Measurements from ENCODE around the gene CABP2. TPM values are rescaled to one million over a fixed set of nuclear protein-coding genes. Genes with fewer than 3 reads are reported as not detected.

Gene CABP2
- total and polyA plus RNA-seq, 10 of the 15 experiments (the other 5 are each of a cell fraction or from before 2014, with no cell fraction given): not detected

DNA sequence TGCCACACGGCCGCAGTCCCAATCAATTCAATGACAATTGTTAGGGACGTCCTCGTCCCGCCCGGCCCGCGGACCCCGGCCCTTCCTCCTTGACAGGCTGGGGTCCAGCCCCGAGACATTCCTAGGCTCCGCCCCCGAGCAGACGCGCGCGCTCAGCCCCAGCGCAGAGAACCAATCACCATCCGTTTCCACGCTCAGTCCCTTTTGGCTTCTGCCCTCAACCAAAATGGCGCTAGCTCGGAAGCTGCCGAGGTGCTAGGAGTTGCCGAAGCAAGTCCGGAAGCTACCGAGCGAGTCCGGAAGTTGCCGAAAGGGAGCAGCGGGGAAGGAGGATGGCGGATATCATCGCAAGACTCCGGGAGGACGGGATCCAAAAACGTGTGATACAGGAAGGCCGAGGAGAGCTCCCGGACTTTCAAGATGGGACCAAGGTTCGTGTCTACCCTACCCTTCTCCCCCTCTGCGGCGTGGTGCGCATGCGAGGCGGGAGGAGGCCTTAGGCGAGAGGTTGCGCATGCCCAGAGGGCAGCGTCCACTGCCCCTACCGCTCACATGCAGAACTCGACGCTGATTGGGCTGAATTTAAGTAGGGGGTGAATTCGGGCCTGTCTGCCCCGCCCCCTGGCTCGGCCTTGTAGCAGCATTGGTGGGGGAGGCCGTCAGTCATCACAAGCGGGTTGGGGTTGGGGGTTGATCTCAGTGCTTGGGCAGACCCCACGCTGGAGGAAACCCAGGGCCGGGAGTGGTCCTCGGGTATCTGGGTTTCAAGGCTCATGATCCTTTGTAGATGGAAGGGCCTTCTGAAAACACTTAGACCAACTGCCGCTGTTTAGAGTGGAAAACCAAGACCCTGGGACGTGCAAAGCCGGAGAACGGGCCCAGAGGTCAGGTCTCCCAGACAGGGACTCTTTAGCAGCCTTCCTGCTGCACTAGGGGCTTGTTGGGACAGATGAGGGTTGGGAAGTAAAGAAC lies 40.1 kb downstream of the CABP2 start, which contains the start of gene AIP:
Gene AIP, plus strand, starts transcription at position 200 of the 972 bp plus-strand sequence. Its CDS starts 133 bp downstream, at position 333.
- H4K20me1 ChIP-seq (ENCODE audit: control insufficient read depth, insufficient read depth): no peaks in the 10 kb centered on the region
- no peaks in the 10 kb centered on the region for H3K9me3 ChIP-seq (replicated peaks; ENCODE audit: control insufficient read depth, insufficient read depth, low read length)
- SMC1A ChIA-PET (ENCODE audit: uncharacterized antibody, unreplicated experiment): interaction anchor here (0.7 to 6.2 kb wide), 6 partner anchors 15 to 213 kb away, joined by 3 to 43 read pairs (median 4); partner anchors contain the start of genes PPP1CA, PTPRCAP and TMEM134
- H3K36me3 ChIP-seq (ENCODE audit: control insufficient read depth in 2 of 2, insufficient read depth in 2 of 2, low read length in 1 of 2): no peaks in the 10 kb centered on the region; a peak in 1 of 4 replicates
- peak within 1 kb of the TSS; percentile 70 for H3K27ac ChIP-seq (ENCODE audit: control insufficient read depth, insufficient read depth)
- POLR2A ChIA-PET: interaction anchor here (0.6 to 6.8 kb wide), 12 partner anchors 14 to 130 kb away, joined by 3 to 112 read pairs (median 4); partner anchors contain the start of genes GSTP1, POLD4, PPP1CA and PTPRCAP
- in situ Hi-C loops (cut with MboI): no loop called here
- CTCF ChIA-PET: interaction anchor here (0.6 to 6.7 kb wide), 8 partner anchors 14 to 1171 kb away, joined by 3 to 37 read pairs (median 4); partner anchors contain the start of genes PITPNM1, PPP1CA, RAD9A and TBC1D10C
- RAD21 ChIA-PET (ENCODE audit: unreplicated experiment): interaction anchor here (0.6 to 6.9 kb wide), 8 partner anchors 15 to 130 kb away, joined by 3 to 95 read pairs (median 4); partner anchors contain the start of genes PITPNM1, POLD4, PPP1CA and PTPRCAP
- peak within 1 kb of the TSS; percentile 76 for H3K9ac ChIP-seq (ENCODE audit: control insufficient read depth, insufficient read depth, low read length)
- H3K4me3 ChIP-seq: peak within 1 kb of the TSS; percentile 67
- intact Hi-C loops (cut with micrococcal nuclease; ENCODE audit: unreplicated experiment): loop anchor here (2.0 to 10.0 kb wide), 2 partner anchors 80 to 218 kb away; partner anchors contain the start of gene GRK2
- H3K4me2 ChIP-seq (ENCODE audit: control insufficient read depth, insufficient read depth): peak within 1 kb of the TSS; percentile 80
- FAIRE-seq (peak; percentile 80), DNase-seq (ENCODE audit: low read depth, low spot score) (peak; percentile 97), ATAC-seq (peak; percentile 77)
- H3K27me3 ChIP-seq (replicated peaks in 1 of 2; ENCODE audit: control insufficient read depth in 2 of 2, insufficient read depth in 2 of 2, low read length in 1 of 2): no peaks in the 10 kb centered on the region
- peaks cover 43% of the 10 kb centered on the region for H3K4me1 ChIP-seq (ENCODE audit: control insufficient read depth, insufficient read depth, low read length)
- TSS peak; percentile 78 for BruUV-seq (replicated peaks)
- WGBS (ENCODE audit: insufficient coverage, insufficient replicate concordance, low lambda C conversion rate, missing lambda C conversion rate): 8% methylated on average over 60 of the region's 60 CpGs
- H3K79me2 ChIP-seq (ENCODE audit: control insufficient read depth, insufficient read depth, low read length): peaks cover 33% of the 10 kb centered on the region
- peak within 1 kb of the TSS; percentile 74 for H2AFZ ChIP-seq (ENCODE audit: control insufficient read depth, low read depth, low read length)
- TF ChIP-seq MAX (IDR thresholded peaks at IDR 0.05; ENCODE audit: low read depth, low read length) (peak; percentile 100), MEF2A (IDR thresholded peaks at IDR 0.05; ENCODE audit: insufficient read depth, low read depth, low read length) (no peak), SP1 (IDR thresholded peaks at IDR 0.05; ENCODE audit: low read depth, low read length) (peak; percentile 90), GABPA (IDR thresholded peaks at IDR 0.05; ENCODE audit: low read depth) (no peak), SPI1 (IDR thresholded peaks at IDR 0.05; ENCODE audit: borderline replicate concordance, insufficient read depth, low read depth, low read length) (no peak), CREM (IDR thresholded peaks at IDR 0.05; ENCODE audit: low read depth) (peak; percentile 67), IKZF1 (conservative IDR thresholded peaks at IDR 0.05) (peak; percentile 95), ZZZ3 (IDR thresholded peaks at IDR 0.05; ENCODE audit: control insufficient read depth, insufficient read length, low read depth) (no peak), CREB1 (IDR thresholded peaks at IDR 0.05; ENCODE audit: low read depth) (no peak), HDAC6 (IDR thresholded peaks at IDR 0.05; ENCODE audit: unreplicated experiment) (no peak), JUND (IDR thresholded peaks at IDR 0.05; ENCODE audit: low read depth, low read length) (no peak), MLLT1 (IDR thresholded peaks at IDR 0.05) (peak; percentile 97), SUZ12 (IDR thresholded peaks at IDR 0.05; ENCODE audit: unreplicated experiment) (no peak)
- TF ChIP-seq, protein P1, sequence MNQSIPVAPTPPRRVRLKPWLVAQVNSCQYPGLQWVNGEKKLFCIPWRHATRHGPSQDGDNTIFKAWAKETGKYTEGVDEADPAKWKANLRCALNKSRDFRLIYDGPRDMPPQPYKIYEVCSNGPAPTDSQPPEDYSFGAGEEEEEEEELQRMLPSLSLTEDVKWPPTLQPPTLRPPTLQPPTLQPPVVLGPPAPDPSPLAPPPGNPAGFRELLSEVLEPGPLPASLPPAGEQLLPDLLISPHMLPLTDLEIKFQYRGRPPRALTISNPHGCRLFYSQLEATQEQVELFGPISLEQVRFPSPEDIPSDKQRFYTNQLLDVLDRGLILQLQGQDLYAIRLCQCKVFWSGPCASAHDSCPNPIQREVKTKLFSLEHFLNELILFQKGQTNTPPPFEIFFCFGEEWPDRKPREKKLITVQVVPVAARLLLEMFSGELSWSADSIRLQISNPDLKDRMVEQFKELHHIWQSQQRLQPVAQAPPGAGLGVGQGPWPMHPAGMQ (IDR thresholded peaks at IDR 0.05; ENCODE audit: borderline replicate concordance): no peak
- TF ChIP-seq, protein P2, sequence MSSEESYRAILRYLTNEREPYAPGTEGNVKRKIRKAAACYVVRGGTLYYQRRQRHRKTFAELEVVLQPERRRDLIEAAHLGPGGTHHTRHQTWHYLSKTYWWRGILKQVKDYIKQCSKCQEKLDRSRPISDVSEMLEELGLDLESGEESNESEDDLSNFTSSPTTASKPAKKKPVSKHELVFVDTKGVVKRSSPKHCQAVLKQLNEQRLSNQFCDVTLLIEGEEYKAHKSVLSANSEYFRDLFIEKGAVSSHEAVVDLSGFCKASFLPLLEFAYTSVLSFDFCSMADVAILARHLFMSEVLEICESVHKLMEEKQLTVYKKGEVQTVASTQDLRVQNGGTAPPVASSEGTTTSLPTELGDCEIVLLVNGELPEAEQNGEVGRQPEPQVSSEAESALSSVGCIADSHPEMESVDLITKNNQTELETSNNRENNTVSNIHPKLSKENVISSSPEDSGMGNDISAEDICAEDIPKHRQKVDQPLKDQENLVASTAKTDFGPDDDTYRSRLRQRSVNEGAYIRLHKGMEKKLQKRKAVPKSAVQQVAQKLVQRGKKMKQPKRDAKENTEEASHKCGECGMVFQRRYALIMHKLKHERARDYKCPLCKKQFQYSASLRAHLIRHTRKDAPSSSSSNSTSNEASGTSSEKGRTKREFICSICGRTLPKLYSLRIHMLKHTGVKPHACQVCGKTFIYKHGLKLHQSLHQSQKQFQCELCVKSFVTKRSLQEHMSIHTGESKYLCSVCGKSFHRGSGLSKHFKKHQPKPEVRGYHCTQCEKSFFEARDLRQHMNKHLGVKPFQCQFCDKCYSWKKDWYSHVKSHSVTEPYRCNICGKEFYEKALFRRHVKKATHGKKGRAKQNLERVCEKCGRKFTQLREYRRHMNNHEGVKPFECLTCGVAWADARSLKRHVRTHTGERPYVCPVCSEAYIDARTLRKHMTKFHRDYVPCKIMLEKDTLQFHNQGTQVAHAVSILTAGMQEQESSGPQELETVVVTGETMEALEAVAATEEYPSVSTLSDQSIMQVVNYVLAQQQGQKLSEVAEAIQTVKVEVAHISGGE (CRISPR knock-in tag; IDR thresholded peaks at IDR 0.05): no peak
